ENCODE data around the gene OTUD3.

DNA sequence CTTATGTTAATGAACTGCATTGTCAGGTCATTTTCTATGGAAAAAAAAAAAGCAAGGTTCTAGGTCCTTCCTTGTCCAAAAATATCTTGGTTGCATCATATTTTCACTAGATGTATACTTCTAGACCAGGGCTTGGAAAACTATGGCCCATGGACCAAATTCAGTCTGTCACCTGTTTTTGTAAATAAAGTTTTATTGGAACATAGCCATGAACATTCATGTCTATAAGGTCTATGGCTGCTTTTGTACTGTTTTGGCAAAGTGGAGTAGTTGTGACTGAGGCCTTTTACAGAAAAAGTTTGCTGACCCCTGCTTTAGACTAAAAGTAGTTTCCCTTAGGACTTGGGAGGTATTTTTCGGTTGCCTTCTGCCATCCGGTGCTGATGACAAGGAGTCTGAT is 60.5 kb downstream of the OTUD3 start:
- no peak for TF ChIP-seq CTCF (IDR thresholded peaks at IDR 0.05)
- TF ChIP-seq POLR2A (IDR thresholded peaks at IDR 0.05) = no peak

Measured in esophagus squamous epithelium (tissue), 4 donors.